ENCODE results near the gene TTLL12.

Gene TTLL12

GRCh38 chr22:43163241-43163795 is 23.6 kb downstream of the TTLL12 start:
- ATAC-seq = no peak

More at GRCh38 chr22:43163241-43163795, 23.6 kb downstream of the TTLL12 start:
- TF ChIP-seq RARB (CRISPR knock-in tag; IDR thresholded peaks at IDR 0.05) = no peak
- no peak for TF ChIP-seq CSDC2 (CRISPR knock-in tag; IDR thresholded peaks at IDR 0.05)
- TF ChIP-seq ESRRG (CRISPR knock-in tag; IDR thresholded peaks at IDR 0.05) = no peak
- no peak for TF ChIP-seq PATZ1 (CRISPR knock-in tag; IDR thresholded peaks at IDR 0.05; ENCODE audit: borderline replicate concordance)
- no peak for TF ChIP-seq OSR1 (CRISPR knock-in tag; IDR thresholded peaks at IDR 0.05)
- TF ChIP-seq ISL1 (CRISPR knock-in tag; IDR thresholded peaks at IDR 0.05) = no peak
- TF ChIP-seq ZFP30 (CRISPR knock-in tag; IDR thresholded peaks at IDR 0.05) = no peak
- TF ChIP-seq ARNTL (CRISPR knock-in tag; IDR thresholded peaks at IDR 0.05; ENCODE audit: borderline replicate concordance, low read depth) = no peak
- TF ChIP-seq POU6F1 (CRISPR knock-in tag; IDR thresholded peaks at IDR 0.05; ENCODE audit: borderline replicate concordance, low read depth) = no peak
- no peak for TF ChIP-seq ZC3H10 (CRISPR knock-in tag; IDR thresholded peaks at IDR 0.05)
- TF ChIP-seq CREB5 (CRISPR knock-in tag; IDR thresholded peaks at IDR 0.05; ENCODE audit: low read depth) = no peak
- no peak for TF ChIP-seq ZNF565 (CRISPR knock-in tag; conservative IDR thresholded peaks at IDR 0.05; ENCODE audit: low read depth)
- TF ChIP-seq ZNF70 (CRISPR knock-in tag; IDR thresholded peaks at IDR 0.05) = no peak
- no peak for TF ChIP-seq GLIS3 (CRISPR knock-in tag; IDR thresholded peaks at IDR 0.05)
- no peak for TF ChIP-seq CSRNP3 (CRISPR knock-in tag; IDR thresholded peaks at IDR 0.05)
- TF ChIP-seq SNAI2 (CRISPR knock-in tag; IDR thresholded peaks at IDR 0.05) = no peak
- TF ChIP-seq TSHZ2 (CRISPR knock-in tag; IDR thresholded peaks at IDR 0.05) = no peak

Measured in SK-N-SH treated with all-trans-retinoic acid at 6 μM for 48 hours (cell line).